GM18507 (cell line): Measurements from ENCODE around the gene UPF3A.
A peak's percentile ranks its signal among the peaks of the same experiment; 100 is the strongest.

Experiments used
- DNase-seq: peaks from one replicate; pipeline ENCODE4 v3.0.0; 2011; ENCODE audit warnings: low read depth; ENCODE audit not compliant: insufficient read length; ENCODE audit errors: extremely low spot score
- FAIRE-seq: peaks from 2 replicates; lab custom pipeline; 2011; peaks lifted over from hg19 to GRCh38; lab: Jason Lieb, UNC

Gene UPF3A

GRCh38 chr13:114298866-114299265, 17.5 kb downstream of the UPF3A start:
- no peak for FAIRE-seq
- DNase-seq: no peak

DNA sequence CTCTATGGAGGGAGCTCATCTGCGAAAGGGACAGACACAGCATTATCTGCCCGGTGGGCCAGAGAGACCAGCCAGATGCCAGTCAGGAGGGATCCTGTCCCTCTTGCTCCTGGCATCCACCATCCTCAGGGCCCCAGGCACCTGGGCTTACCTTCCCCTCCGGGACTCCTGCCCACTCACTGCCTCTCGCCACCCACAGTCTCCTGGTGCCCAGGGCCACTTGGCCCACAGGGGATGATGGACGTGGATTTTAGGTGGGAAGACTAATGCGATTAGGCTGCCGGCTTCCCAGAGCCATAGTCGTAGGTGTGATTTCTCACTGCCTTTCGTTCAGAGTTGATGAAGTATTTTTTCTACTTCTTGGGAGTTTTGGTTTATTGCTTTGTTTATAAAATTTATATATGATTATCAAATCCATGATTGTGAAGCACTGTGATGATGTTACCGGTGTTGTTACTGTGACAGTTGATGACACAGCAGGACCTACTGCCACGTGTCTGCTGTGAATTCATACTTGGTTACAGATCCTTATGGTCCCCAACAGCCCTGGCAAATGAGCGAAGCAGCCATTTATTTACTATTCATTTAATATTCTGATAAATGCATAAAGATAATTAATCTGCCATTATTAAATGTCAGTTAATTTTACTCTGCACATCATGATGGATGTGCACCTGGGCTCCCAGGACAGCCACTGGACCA, 18.4 kb downstream of the UPF3A start:
- DNase-seq (no peak), FAIRE-seq (no peak)

DNA sequence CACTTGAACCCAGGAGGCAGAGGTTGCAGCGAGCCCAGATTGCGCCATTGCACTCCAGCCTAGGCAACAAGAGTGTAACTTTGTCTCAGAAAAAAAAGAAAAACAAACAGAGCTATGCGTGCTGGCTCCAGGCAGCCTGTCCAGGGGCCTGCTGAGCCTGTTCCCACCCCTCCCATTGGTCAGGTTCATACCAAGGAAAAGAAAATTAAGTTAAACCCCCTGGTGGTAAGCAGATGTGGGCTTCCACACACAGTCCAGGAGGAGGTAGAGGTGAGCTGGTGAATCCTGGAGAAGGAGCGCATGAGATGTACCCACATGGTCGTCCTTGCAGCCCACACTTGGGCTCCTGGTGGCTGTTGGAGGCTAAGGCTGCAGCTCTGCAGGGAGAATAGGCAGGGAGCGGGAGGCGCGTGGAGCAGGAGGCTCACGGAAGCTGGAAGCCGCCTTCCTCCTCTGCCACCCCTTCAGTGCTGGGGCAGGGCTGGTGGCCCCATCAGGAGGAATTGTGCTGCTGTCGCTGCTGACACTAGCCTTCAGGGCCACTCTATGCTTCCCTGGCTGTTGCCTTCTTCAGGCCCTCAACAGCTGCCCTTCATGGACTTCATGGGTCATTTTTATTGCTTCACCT, 22.4 kb downstream of the UPF3A start:
- FAIRE-seq (no peak), DNase-seq (no peak)

- FAIRE-seq: no peak
Observed at GRCh38 chr13:114304346-114305034, 23.1 kb downstream of the UPF3A start.

GRCh38 chr13:114309086-114309485, 27.7 kb downstream of the UPF3A start:
- DNase-seq: no peak
- no peak for FAIRE-seq

More at GRCh38 chr13:114304346-114305034, 23.1 kb downstream of the UPF3A start:
- no peak for DNase-seq

DNA sequence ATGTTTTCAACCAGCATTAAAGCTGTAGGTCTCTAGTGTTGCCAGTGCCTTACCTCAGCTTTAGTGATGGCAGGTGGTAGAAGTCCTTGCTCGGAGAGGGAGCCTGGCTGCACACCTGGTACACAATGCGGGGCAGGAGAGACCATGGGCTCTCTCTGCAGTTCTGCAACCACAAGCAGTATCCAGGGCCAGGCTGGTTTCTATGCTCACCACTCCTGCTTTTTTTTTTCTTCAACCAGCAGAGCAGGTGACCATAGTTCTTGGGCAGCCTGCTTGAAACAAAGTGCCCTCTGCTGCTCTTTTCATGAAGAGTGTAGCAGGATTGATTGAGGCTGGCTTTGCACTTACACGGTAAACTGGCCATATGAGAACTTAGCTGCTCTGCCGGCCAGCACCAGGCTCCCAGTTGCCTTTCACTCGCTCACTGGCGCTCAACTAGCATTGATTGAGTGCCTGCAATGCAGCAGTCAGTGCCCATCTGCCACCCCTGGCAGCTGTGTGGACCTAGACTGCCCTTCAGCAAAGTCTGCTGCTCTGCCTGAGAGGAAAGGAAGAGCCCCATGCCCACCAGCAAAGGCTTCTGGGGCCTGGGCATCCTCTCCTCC, 28.5 kb downstream of the UPF3A start:
- no peak for DNase-seq
- no peak for FAIRE-seq

GRCh38 chr13:114310956-114311355, 29.6 kb downstream of the UPF3A start:
- FAIRE-seq: no peak
- DNase-seq: no peak

GRCh38 chr13:114311387-114311786, 30.0 kb downstream of the UPF3A start:
- no peak for FAIRE-seq
- DNase-seq: no peak

DNA sequence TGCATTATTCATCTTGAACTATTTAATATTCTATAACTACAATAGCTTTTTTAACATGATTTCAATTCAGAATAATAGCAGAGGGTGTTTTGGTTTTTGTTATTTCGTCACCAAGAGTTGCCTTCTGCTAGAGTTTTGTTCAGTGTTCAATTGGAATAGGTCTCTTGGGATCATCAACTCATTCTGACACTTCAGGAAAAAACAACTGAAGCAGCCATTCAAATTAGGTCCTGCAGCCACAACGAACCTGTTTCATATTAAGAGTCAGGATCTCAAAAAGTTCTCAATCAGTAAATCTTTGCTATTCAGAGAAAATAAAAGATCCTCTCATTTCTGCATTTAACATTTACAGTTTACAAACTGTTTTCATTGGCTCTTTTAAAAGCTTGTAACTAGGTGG, 30.5 kb downstream of the UPF3A start:
- no peak for DNase-seq
- FAIRE-seq: no peak

DNA sequence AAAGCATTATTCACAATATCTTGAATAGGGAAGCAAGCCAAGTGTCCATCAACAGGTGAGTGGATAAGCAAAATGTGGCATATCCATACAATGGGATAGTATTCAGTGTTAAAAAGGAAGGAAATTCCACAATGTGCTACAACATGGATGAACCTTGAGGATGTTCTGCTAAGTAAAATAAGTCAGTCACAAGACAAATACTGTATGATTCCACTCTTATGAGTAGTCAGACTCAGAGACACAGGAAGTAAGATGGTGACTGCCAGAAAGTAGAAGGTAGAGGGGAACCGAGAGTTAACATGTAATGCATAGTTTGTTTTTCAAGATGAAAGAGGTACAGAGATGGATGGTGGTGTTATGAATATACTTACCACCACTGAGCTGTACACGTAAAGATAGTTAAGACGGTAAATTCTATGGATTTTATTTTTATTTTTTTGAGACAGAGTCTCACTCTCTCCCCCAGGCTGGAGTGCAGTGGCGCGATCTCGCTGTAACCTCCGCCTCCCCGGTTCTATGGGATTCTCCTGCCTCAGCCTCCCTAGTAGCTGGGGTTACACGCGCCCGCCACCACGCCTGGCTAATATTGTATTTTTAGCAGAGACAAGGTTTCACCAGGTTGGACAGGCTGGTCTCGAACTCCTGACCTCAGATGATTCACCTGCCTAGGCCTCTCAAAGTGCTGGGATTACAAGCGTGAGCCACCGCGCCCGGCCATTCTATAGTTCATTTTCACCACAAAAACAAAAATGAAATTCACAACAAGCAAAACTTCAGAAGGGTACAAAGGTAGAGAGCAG, 31.9 kb downstream of the UPF3A start:
- FAIRE-seq (no peak), DNase-seq (no peak)

GRCh38 chr13:114314074-114314912, 32.9 kb downstream of the UPF3A start, which contains the start of gene CHAMP1:
Gene CHAMP1, plus strand, starts transcription at chr13:114314503. Its CDS starts 9,340 bp downstream, at chr13:114323843.
- FAIRE-seq: peak; percentile 92
- DNase-seq: peak; percentile 79

DNA sequence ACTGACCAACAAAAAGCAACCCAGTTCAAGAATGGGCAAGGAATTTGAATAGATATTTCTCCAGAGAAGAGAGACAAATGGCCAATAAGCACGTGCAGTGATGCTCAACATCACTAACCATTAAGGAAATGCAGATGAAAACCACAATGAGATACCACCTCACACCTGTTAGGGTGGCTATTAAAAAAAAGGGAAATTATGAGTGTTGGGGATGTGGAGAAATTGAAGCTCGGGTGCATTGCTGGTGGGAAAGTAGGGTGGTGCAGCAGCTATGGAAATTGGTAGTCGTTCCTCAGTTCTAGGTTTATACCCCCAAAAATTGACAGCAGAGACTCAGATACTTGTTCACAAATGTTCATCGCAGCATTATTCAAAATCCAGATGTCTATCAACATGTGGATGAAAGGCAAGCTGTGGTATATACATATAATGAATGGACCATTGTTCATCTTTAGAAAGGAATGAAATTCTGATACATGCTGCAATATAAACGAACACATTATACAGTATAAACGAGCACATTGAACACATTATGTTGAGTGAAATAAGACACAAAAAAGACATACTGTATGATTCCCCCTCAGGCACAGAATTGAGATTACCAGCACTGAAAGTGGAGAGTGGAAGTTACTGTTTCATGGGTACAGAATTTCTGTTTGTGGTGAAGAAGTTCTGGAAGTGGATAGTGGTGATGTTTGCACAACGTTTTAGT, 33.8 kb downstream of the UPF3A start:
- DNase-seq (no peak), FAIRE-seq (peak; percentile 64)

DNA sequence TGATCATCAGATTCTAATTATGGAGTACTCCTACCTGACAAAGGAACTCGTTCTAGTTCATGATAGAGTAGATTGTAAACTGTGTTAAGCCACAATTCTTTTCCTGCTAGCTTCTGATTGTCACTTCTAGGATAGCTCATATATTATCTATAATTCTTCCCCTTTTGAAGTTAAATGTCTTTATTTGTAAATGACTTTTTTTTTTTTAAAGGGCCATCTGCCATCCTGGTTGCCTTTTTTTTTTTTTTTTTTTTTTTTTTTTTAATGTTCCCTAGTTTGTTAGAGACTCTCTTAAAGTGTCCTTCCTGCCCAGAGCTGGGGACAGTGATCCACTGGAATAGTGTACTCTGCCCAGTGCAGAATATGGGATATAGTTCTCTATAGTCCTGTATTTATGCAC, 37.2 kb downstream of the UPF3A start:
- DNase-seq (no peak), FAIRE-seq (no peak)

- FAIRE-seq: no peak
- DNase-seq: no peak
Observed at GRCh38 chr13:114319441-114319913, 38.1 kb downstream of the UPF3A start.

- FAIRE-seq (no peak), DNase-seq (no peak)
Observed at GRCh38 chr13:114320065-114320464, 38.7 kb downstream of the UPF3A start.

GRCh38 chr13:114321256-114321655, 39.9 kb downstream of the UPF3A start:
- DNase-seq (no peak), FAIRE-seq (no peak)

DNA sequence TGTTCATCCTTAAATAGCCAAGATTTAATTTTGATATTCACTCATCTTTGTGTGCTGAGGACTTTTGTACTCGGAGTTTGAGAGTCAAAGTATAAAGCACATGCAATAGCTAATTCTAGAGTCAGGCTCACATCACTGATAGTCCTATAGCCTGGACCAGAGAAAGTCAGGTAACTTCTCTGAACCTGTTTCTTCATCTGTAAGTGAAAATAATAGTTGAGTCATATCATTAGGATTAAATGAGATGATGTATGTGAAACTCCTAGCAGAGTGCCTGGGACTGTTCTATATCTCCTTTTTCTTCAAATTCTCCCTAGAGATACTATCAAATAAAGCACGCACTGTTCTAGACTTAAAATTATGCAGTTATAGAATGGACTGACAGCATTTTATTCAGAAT, 41.9 kb downstream of the UPF3A start:
- FAIRE-seq: no peak
- no peak for DNase-seq

- FAIRE-seq: no peak
Observed at GRCh38 chr13:114324334-114324733, 42.9 kb downstream of the UPF3A start.

More at GRCh38 chr13:114324334-114324733, 42.9 kb downstream of the UPF3A start:
- no peak for DNase-seq
